GM12873 (cell line): Measurements from ENCODE around the gene GPR157.

Experiments
- CTCF ChIP-seq: IDR thresholded peaks from 2 replicates; pipeline ENCODE4 v1.5.1; 2012; ENCODE audit warnings: low read depth, mild to moderate bottlenecking, moderate library complexity, low read length, control low read depth; ENCODE audit not compliant: insufficient read depth; ENCODE audit errors: missing control alignments

GPR157 gene

GRCh38 chr1:9099555-9099954 is 29.3 kb downstream of the GPR157 start:
- no peak for TF ChIP-seq CTCF

DNA sequence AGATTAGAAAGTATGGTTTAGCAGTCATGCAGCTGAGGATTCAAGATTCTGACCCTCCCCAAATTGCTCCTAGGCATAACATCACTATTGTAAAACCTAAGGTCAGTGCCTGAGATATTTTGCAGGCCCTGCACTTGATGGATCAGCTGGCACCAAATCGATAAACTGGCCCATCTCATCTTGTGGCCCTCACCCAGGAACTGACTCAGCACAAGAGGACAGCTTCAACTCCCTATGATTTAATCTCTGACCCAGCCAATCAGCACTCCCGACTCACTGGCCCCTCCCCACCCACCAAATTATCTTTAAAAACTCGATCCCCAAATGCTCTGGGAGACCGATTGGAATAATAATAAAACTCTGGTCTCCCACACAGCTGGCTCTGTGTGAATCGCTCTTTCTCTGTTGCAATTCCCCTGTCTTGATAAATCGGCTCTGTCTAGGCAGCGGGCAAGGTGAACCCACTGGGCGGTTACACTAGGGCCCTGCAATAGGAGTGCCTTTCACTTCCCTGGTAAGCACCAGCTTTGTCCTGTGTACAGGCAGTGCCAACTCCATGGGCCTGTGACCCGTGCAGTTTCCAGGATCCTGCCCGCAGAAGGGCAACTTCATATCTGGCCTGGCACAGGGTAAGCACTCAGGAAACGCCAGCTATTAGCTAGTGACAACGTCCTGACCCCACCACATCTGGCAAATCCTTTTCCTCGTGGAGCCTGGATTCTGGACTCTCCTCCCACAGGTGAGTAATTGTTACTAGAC is 30.8 kb downstream of the GPR157 start:
- TF ChIP-seq CTCF, result no peak

GRCh38 chr1:9095818-9096217 is 33.1 kb downstream of the GPR157 start:
- TF ChIP-seq CTCF, result no peak

GRCh38 chr1:9093996-9094595 is 34.8 kb downstream of the GPR157 start:
- peak; percentile 15 for TF ChIP-seq CTCF

GRCh38 chr1:9093581-9093980 is 35.3 kb downstream of the GPR157 start:
- TF ChIP-seq CTCF, result no peak

DNA sequence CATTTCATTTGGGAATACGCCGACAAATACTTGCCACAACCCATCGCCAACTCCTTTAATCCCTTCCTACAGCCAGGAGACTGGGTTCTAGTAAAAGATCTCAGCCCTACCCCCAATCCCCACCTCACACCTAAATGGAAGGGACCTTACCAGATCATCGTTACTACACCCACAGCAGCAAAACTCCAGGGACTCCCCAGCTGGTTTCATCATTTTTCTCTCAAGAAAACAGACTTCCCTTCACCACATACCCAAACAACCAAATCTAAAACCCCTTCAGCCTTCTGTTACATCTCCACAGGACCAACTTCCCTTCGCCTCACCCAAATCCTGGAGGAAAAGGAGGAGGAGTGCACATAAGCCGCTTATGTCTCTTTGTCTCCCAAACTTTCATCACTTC is 35.8 kb downstream of the GPR157 start:
- no peak for TF ChIP-seq CTCF

DNA sequence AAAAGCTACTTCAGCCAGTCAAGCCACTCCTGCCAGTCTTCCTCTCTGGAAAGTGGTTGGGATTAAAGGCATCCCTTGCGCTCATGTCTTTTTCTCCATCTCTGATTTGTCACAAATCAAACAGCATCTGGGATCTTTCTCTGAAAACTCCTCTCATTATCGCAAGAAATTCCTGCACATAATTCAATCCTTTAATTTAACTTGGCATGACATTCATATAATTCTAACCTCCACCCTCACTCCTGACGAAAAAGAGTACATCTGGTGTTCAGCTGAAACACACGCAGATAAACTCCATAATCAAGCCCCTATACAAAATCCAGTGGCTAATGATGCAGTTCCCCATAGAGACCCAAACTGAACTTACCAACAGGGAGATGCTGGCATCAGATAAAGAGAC is 40.1 kb downstream of the GPR157 start:
- TF ChIP-seq CTCF, result no peak
